ENCODE measurements around the gene GRB10.

DNA sequence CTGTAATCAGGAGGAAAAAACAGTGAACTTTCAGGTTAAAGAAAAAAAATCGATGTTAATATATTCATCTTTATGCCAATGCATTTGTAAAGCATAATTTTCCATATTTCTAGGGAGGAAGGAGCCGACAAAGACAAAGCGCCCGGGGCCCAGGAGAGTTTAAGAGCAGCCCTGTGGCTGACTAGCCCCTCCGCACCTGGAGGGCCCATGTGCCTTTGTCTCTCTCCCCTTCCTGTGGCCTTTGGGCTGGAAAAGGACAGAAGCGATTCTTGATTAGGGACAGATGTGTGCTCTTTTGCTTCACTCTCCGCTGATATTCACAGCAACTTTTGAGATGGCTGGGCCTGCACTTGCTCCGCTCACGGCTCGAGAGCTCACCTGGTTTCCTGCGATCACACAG lies 240.6 kb downstream of the GRB10 start:
- TF ChIP-seq ZNF565 (CRISPR knock-in tag; conservative IDR thresholded peaks at IDR 0.05; ENCODE audit: low read depth): no peak
- TF ChIP-seq PATZ1 (CRISPR knock-in tag; IDR thresholded peaks at IDR 0.05; ENCODE audit: borderline replicate concordance): no peak
- no peak for TF ChIP-seq SNAI2 (CRISPR knock-in tag; IDR thresholded peaks at IDR 0.05)
- TF ChIP-seq ZNF70 (CRISPR knock-in tag; IDR thresholded peaks at IDR 0.05): no peak
- no peak for TF ChIP-seq ZNF8 (CRISPR knock-in tag; IDR thresholded peaks at IDR 0.05)
- TF ChIP-seq ARNTL (CRISPR knock-in tag; IDR thresholded peaks at IDR 0.05; ENCODE audit: borderline replicate concordance, low read depth): no peak
